22Rv1 (cell line): ENCODE measurements around the gene LY6G5B.

Experiments used
- ZFX ChIP-seq: fragments of 450-650 bp; IDR thresholded peaks from 2 replicates; pipeline ENCODE4 v1.6.1; 2017; ENCODE audit warnings: antibody characterized with exemption, borderline replicate concordance
- TF ChIP-seq, protein P1 (sequence below): fragments of 450-650 bp; IDR thresholded peaks from 2 replicates; pipeline ENCODE4 v1.5.1; 2017; ENCODE audit warnings: mild to moderate bottlenecking

DNA sequence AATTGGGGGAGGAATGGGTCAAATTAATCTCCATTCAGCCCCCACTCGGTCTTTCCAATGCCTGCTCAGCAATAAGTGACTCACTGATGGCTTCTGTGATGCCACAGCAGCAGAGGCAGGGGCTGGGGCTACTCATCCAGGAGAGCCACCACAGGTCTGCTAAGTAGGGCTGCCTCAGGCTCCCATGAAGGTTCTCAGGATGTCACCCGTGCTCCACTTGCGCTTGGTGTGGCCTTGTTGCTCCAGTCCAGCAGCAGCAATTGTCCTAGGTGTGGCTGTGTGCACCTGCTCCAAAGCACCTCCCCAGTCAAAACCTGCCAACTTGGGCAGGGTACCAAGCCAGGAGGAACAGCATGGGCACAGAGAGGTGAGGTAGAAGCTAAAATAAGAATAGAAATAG lies 52.4 kb downstream of the LY6G5B start:
- TF ChIP-seq, protein P1, sequence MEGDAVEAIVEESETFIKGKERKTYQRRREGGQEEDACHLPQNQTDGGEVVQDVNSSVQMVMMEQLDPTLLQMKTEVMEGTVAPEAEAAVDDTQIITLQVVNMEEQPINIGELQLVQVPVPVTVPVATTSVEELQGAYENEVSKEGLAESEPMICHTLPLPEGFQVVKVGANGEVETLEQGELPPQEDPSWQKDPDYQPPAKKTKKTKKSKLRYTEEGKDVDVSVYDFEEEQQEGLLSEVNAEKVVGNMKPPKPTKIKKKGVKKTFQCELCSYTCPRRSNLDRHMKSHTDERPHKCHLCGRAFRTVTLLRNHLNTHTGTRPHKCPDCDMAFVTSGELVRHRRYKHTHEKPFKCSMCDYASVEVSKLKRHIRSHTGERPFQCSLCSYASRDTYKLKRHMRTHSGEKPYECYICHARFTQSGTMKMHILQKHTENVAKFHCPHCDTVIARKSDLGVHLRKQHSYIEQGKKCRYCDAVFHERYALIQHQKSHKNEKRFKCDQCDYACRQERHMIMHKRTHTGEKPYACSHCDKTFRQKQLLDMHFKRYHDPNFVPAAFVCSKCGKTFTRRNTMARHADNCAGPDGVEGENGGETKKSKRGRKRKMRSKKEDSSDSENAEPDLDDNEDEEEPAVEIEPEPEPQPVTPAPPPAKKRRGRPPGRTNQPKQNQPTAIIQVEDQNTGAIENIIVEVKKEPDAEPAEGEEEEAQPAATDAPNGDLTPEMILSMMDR = no peak
- TF ChIP-seq ZFX = no peak
